Lung (tissue), 12 donors: Measurements from ENCODE around the gene GAPDH. TPM values are rescaled to one million over a fixed set of nuclear protein-coding genes. Genes with fewer than 3 reads are reported as not detected.

Experiments used
- ATAC-seq: fragments of 200-7000 bp; cut with Tn5 transposase; one replicate; pipeline ENCODE4 v1.9.1; 2020; ENCODE audit warnings: moderate number of reproducible peaks; ENCODE audit not compliant: insufficient read depth, low FRiP score
- DNase-seq, 3 donors: peaks; one replicate each; pipeline ENCODE4 v3.0.0-alpha.2; 2013 to 2017
- H3K27ac ChIP-seq, 2 donors: one replicate each; pipeline ENCODE4 v1.5.1; 2013; ENCODE audit warnings: mild to moderate bottlenecking in 2 of 2, moderate library complexity in 2 of 2, control low read depth in 1 of 2, inconsistent platforms in 1 of 2, low read depth in 1 of 2, low read length in 1 of 2
- H3K27me3 ChIP-seq, 3 donors: one replicate each; pipeline ENCODE4 v1.5.1; 2013; ENCODE audit warnings: low read length in 2 of 3; ENCODE audit not compliant: control insufficient read depth in 3 of 3, insufficient read depth in 3 of 3
- H3K36me3 ChIP-seq, 4 donors: one replicate each; pipeline ENCODE4 v1.5.1; 2013; ENCODE audit warnings: low read length in 4 of 4, mild to moderate bottlenecking in 1 of 4, moderate library complexity in 1 of 4; ENCODE audit not compliant: control insufficient read depth in 4 of 4, insufficient read depth in 4 of 4
- H3K4me1 ChIP-seq, 5 donors: one replicate each; pipeline ENCODE4 v1.5.1; 2013; ENCODE audit warnings: low read length in 5 of 5, mild to moderate bottlenecking in 2 of 5, moderate library complexity in 1 of 5; ENCODE audit not compliant: control insufficient read depth in 5 of 5, insufficient read depth in 5 of 5
- H3K4me3 ChIP-seq: one replicate; pipeline ENCODE4 v1.5.1; 2013; ENCODE audit warnings: mild to moderate bottlenecking, control low read depth, moderate library complexity
- H3K9ac ChIP-seq, 2 donors: one replicate each; pipeline ENCODE4 v1.5.1; 2013; ENCODE audit warnings: low read length in 2 of 2, control low read depth in 1 of 2; ENCODE audit not compliant: insufficient read depth in 1 of 2
- H3K9me3 ChIP-seq, 4 donors: one replicate each; pipeline ENCODE4 v1.5.1; 2013; ENCODE audit warnings: low read length in 3 of 4, mild to moderate bottlenecking in 1 of 4, moderate library complexity in 1 of 4; ENCODE audit not compliant: control insufficient read depth in 4 of 4, insufficient read depth in 3 of 4
- CTCF ChIP-seq: IDR thresholded peaks from 2 replicates; pipeline ENCODE4 v1.5.1; 2012; ENCODE audit warnings: mild to moderate bottlenecking; ENCODE audit errors: control extremely low read depth, extremely low read depth
- WGBS, 2 donors: extraction: QIAGEN DNeasy Blood & Tissue Kit; methylation state at CpG; one replicate each; pipeline ENCODE4 v1.1.7; 2013; 5-methylcytosine and 5-hydroxymethylcytosine counted together
- polyA plus RNA-seq, 2 donors: library from polyadenylated mRNA; stranded (reverse); fragments of 200-250 nt; gene quantifications; one replicate each; pipeline ENCODE4 v1.2.1, GENCODE V29; 2013
- total RNA-seq, 2 donors: library from RNA; depleted of rRNA in 1 of 2; stranded (reverse); fragments of >200 nt in 1 of 2; gene quantifications; one replicate each; pipeline ENCODE4 v1.2.1, GENCODE V29; 2014 to 2021
- donor health status: control.
- donor health status: control.
- donor health status: Bipolar disorder and iron deficiency.
- donor health status: healthy.
- donor health status: DM: yes; HTN: yes; CAD: no.

Gene GAPDH
- total and polyA plus RNA-seq, 4 donors: 843 to 3,540 (median 1,694) TPM

GRCh38 chr12:6492838-6493496 lies 41.4 kb upstream of the GAPDH start, which contains the start of gene MRPL51:
TSS of gene MRPL51 (minus strand) at chr12:6493262. CDS start at chr12:6493136, 126 bp downstream.
- 0 to 1% methylated on average over 39 of the region's 39 CpGs for WGBS, 2 donors
- no peak for TF ChIP-seq CTCF

DNA sequence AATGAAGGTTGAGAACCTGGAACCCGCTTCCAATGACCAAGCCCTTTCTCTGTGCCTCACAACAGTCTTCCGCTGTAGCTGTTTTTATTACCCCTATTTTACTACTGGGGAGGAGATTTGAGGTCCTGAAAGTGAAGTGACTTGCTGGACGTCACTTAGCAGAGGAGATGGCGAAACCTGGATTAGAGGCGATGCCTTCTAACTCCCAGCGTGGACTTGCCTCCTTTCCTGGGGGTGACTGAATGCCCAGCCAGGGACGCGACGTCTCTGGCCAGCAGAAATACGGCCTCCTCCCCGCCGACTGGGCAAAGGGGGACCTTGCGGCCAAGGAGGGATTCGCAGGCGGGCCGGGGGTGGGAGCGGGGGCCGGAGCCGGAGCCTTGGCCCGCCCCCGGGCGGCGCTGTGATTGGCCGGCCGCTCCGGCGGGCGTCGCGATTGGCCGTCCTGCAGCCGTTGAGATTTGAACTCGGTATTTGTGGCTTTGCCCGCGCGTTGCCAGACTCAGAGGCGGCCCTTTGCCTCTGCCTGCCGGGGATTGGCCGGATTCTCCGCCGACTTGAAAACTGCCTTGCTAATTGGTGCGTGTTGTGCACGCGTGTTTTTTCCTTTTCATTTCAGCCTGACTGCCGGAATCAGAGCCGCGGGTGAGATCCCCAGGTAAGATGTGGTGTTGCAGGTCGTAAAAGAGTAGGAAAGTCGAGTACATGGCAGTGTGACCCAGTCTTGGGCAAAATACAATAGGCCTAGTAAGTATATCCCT lies 40.6 kb upstream of the GAPDH start, which contains the start of gene NCAPD2:
TSS of gene NCAPD2 (plus strand) at position 606 of the 761 bp plus-strand sequence. CDS start 997 bp downstream, outside the sequence.
- Histone ChIP-seq H3K27ac (peak within 1 kb of the TSS; percentile 90 to 93), H3K9ac (peak within 1 kb of the TSS; percentile 87 to 96), H3K36me3 (peaks cover 0 to 24% (median 6%) of the 10 kb centered on the region in 4 donors), H3K9me3 (no peaks in the 10 kb centered on the region), H3K4me3 (peak within 1 kb of the TSS; percentile 85), H3K27me3 (no peaks in the 10 kb centered on the region), H3K4me1 (peaks cover 0 to 22% (median 8%) of the 10 kb centered on the region in 5 donors)
- DNase-seq: peak; percentile 97 to 98 (median 98)
- peak; percentile 95 for ATAC-seq
- TF ChIP-seq CTCF: no peak
- WGBS, 2 donors: 0 to 1% methylated on average over 49 of the region's 49 CpGs

More at GRCh38 chr12:6492838-6493496, 41.4 kb upstream of the GAPDH start, which contains the start of gene MRPL51:
- Histone ChIP-seq H3K27ac (peak within 1 kb of the TSS; percentile 90 to 93), H3K9me3 (no peaks in the 10 kb centered on the region), H3K36me3 (peaks cover 0 to 24% (median 6%) of the 10 kb centered on the region in 4 donors), H3K4me3 (peak within 1 kb of the TSS; percentile 85), H3K9ac (peak within 1 kb of the TSS; percentile 87 to 96), H3K27me3 (no peaks in the 10 kb centered on the region), H3K4me1 (peaks cover 0 to 22% (median 8%) of the 10 kb centered on the region in 5 donors)
- ATAC-seq: peak; percentile 96
- DNase-seq: peak; percentile 96 to 99 (median 97)

DNA sequence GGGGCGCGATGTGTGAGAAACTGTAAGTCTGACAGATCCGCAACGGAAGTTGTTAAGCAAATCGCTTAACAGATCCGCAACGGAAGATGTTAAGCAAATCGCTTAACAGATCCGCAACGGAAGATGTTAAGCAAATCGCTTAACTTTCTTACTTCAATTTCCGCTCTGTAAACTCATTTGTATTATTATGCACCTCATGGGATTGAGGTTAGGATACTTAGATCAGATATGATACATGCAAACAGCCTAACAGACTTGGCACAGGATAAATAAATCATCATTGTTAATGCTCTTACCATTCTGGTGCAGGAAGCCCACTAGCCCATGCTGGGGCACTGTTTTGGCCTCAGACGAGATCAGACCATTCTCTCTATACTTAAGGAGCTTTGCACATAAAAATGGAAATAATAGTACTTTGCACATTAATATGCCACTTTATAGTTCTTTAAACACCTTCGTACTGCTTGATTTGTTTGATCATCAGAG lies 40.0 kb upstream of the GAPDH start:
- no peak for ATAC-seq

More for the DNA sequence above, 40.0 kb upstream of the GAPDH start:
- Histone ChIP-seq H3K27ac (peak overlapping the region; percentile 26 to 70), H3K36me3 (peaks cover 0 to 26% (median 8%) of the 10 kb centered on the region in 4 donors), H3K9me3 (no peaks in the 10 kb centered on the region), H3K4me3 (peak overlapping the region; percentile 62), H3K4me1 (peaks cover 0 to 22% (median 8%) of the 10 kb centered on the region in 5 donors), H3K27me3 (no peaks in the 10 kb centered on the region), H3K9ac (peak overlapping the region; percentile 0 to 79)
- no peak for DNase-seq
- WGBS, 2 donors: 1% methylated on average over 14 of the region's 14 CpGs
- TF ChIP-seq CTCF: no peak
